Neuronal stem cell (in vitro differentiated cells): ENCODE results near the gene TRAPPC6A.

Source experiments
- DNase-seq: peaks from one replicate; pipeline ENCODE4 v3.0.0-alpha.2; 2013; ENCODE audit warnings: low spot score
- H2AFZ ChIP-seq: one replicate; pipeline ENCODE4 v1.6.1; 2013; ENCODE audit warnings: mild to moderate bottlenecking, low read length, inconsistent platforms
- H2AK5ac ChIP-seq: 2 replicates; pipeline ENCODE4 v1.6.1; 2013; ENCODE audit warnings: low read depth, mild to moderate bottlenecking, inconsistent platforms, low read length, moderate library complexity, mixed read lengths
- H2BK120ac ChIP-seq: 2 replicates; pipeline ENCODE4 v1.6.1; 2013; ENCODE audit warnings: low read depth, mild to moderate bottlenecking, inconsistent platforms, low read length, moderate library complexity, mixed read lengths
- H2BK12ac ChIP-seq: one replicate; pipeline ENCODE4 v1.6.1; 2013; ENCODE audit warnings: low read length, inconsistent platforms
- H2BK15ac ChIP-seq: 2 replicates; pipeline ENCODE4 v1.6.1; 2013; ENCODE audit warnings: mild to moderate bottlenecking, low read length, inconsistent platforms, mixed read lengths
- H2BK5ac ChIP-seq: one replicate; pipeline ENCODE4 v1.6.1; 2013; ENCODE audit warnings: inconsistent platforms, mild to moderate bottlenecking, low read length, moderate library complexity
- H3K14ac ChIP-seq: one replicate; pipeline ENCODE4 v1.6.1; 2013; ENCODE audit warnings: low read length, inconsistent platforms
- H3K18ac ChIP-seq: 2 replicates; pipeline ENCODE4 v1.6.1; 2013; ENCODE audit warnings: low read length, inconsistent platforms
- H3K23ac ChIP-seq: 2 replicates; pipeline ENCODE4 v1.6.1; 2013; ENCODE audit warnings: low read depth, mild to moderate bottlenecking, mixed read lengths, low read length, inconsistent platforms; ENCODE audit not compliant: poor library complexity
- H3K27ac ChIP-seq: replicated peaks from 3 replicates; pipeline ENCODE4 v1.5.1; 2013; ENCODE audit warnings: low read length, inconsistent platforms
- H3K27me3 ChIP-seq, 3 experiments: 2 replicates each; pipeline ENCODE4 v1.6.1; 2013; ENCODE audit warnings: low read length in 3 of 3, mild to moderate bottlenecking in 2 of 3, inconsistent platforms in 1 of 3, low read depth in 1 of 3, mixed read lengths in 1 of 3, moderate library complexity in 1 of 3; ENCODE audit not compliant: control insufficient read depth in 3 of 3, insufficient read depth in 3 of 3
- H3K36me3 ChIP-seq, 2 donors: replicated peaks in 1 of 2; 2 replicates each; pipeline ENCODE4 v1.6.1; 2013; ENCODE audit warnings: low read length in 2 of 2; ENCODE audit not compliant: control insufficient read depth in 2 of 2, insufficient read depth in 2 of 2
- H3K4ac ChIP-seq: 2 replicates; pipeline ENCODE4 v1.6.1; 2013; ENCODE audit warnings: inconsistent platforms, mild to moderate bottlenecking, low read length, moderate library complexity
- H3K4me1 ChIP-seq, 2 donors: 1 replicate in 1 of 2; 2 replicates in 1 of 2; pipeline ENCODE4 v1.6.1; 2013; ENCODE audit warnings: low read length in 2 of 2, low read depth in 1 of 2; ENCODE audit not compliant: control insufficient read depth in 2 of 2, insufficient read depth in 1 of 2
- H3K4me2 ChIP-seq: one replicate; pipeline ENCODE4 v1.6.1; 2013; ENCODE audit warnings: mild to moderate bottlenecking, low read length, inconsistent platforms; ENCODE audit not compliant: insufficient read depth, poor library complexity, severe bottlenecking
- H3K4me3 ChIP-seq, 2 donors: 2 replicates each; pipeline ENCODE4 v1.5.1; 2013; ENCODE audit warnings: low read length in 2 of 2, mild to moderate bottlenecking in 2 of 2, inconsistent platforms in 1 of 2, moderate library complexity in 1 of 2
- H3K79me1 ChIP-seq: one replicate; pipeline ENCODE4 v1.6.1; 2013; ENCODE audit warnings: low read depth, mild to moderate bottlenecking, inconsistent platforms, low read length, moderate library complexity
- H3K9ac ChIP-seq: one replicate; pipeline ENCODE4 v1.6.1; 2013; ENCODE audit warnings: mild to moderate bottlenecking, low read depth, low read length, inconsistent platforms; ENCODE audit not compliant: poor library complexity
- H3K9me3 ChIP-seq, 2 donors: replicated peaks in 1 of 2; 2 replicates each; pipeline versions ENCODE3 to v1.6.1; 2013; ENCODE audit warnings: low read length in 2 of 2, mild to moderate bottlenecking in 2 of 2, inconsistent platforms in 1 of 2, low read depth in 1 of 2, mixed read lengths in 1 of 2, moderate library complexity in 1 of 2; ENCODE audit not compliant: control insufficient read depth in 2 of 2, insufficient read depth in 1 of 2
- H4K8ac ChIP-seq: one replicate; pipeline ENCODE4 v1.6.1; 2013; ENCODE audit warnings: low read depth, mild to moderate bottlenecking, inconsistent platforms, low read length, moderate library complexity
- H4K91ac ChIP-seq: one replicate; pipeline ENCODE4 v1.6.1; 2013; ENCODE audit warnings: low read length, low read depth, mild to moderate bottlenecking, inconsistent platforms; ENCODE audit not compliant: poor library complexity
- WGBS, 2 donors: extraction: QIAGEN DNeasy Blood & Tissue Kit; methylation state at CpG; one replicate each; pipeline ENCODE4 v1.1.7; 2013; ENCODE audit warnings: missing lambda C conversion rate in 2 of 2, mixed read lengths in 1 of 2; ENCODE audit not compliant: insufficient read length in 2 of 2, insufficient replicate concordance in 1 of 2; ENCODE audit errors: extremely low coverage in 2 of 2; 5-methylcytosine and 5-hydroxymethylcytosine counted together

TRAPPC6A gene

GRCh38 chr19:45171211-45171623 is 6.8 kb downstream of the TRAPPC6A start:
- Histone ChIP-seq H3K14ac (no peak overlapping the region), H2BK12ac (no peak overlapping the region), H3K9me3 (no peaks in the 10 kb centered on the region), H3K36me3 (no peaks in the 10 kb centered on the region), H3K27ac (no peak overlapping the region), H3K4me2 (no peak overlapping the region), H2BK5ac (no peak overlapping the region), H3K23ac (no peak overlapping the region), H3K4me3 (no peak overlapping the region), H4K8ac (no peak overlapping the region), H3K18ac (no peak overlapping the region), H3K79me1 (peaks cover 5% of the 10 kb centered on the region), H2AFZ (no peak overlapping the region), H2BK120ac (no peak overlapping the region), H3K4me1 (peaks cover 6 to 14% of the 10 kb centered on the region in 2 donors), H2BK15ac (no peak overlapping the region), H2AK5ac (no peak overlapping the region), H4K91ac (no peak overlapping the region), H3K9ac (no peak overlapping the region), H3K27me3 (no peaks in the 10 kb centered on the region), H3K4ac (no peak overlapping the region)
- DNase-seq = no peak
- WGBS, 2 donors = no CpG with 5 or more reads among the region's 7 CpGs

- Histone ChIP-seq H2AFZ (no peak overlapping the region), H4K8ac (peak overlapping the region; percentile 82), H4K91ac (no peak overlapping the region), H2BK12ac (no peak overlapping the region), H3K27ac (no peak overlapping the region), H3K9me3 (no peaks in the 10 kb centered on the region), H3K14ac (no peak overlapping the region), H3K4me1 (peaks cover 6 to 16% of the 10 kb centered on the region in 2 donors), H2BK15ac (peak overlapping the region; percentile 30), H2BK120ac (no peak overlapping the region), H2BK5ac (no peak overlapping the region), H3K36me3 (no peaks in the 10 kb centered on the region), H3K4ac (no peak overlapping the region), H2AK5ac (peak overlapping the region; percentile 46), H3K23ac (no peak overlapping the region), H3K4me2 (no peak overlapping the region), H3K9ac (peak overlapping the region; percentile 50), H3K4me3 (peak overlapping the region in 1 of 2 donors; percentile 42), H3K79me1 (peaks cover 5% of the 10 kb centered on the region), H3K27me3 (no peaks in the 10 kb centered on the region), H3K18ac (no peak overlapping the region)
- WGBS, 2 donors = no CpG with 5 or more reads among the region's 21 CpGs
- no peak for DNase-seq
These were observed 7.6 kb downstream of the TRAPPC6A start for GRCh38 chr19:45170146-45171106.

DNA sequence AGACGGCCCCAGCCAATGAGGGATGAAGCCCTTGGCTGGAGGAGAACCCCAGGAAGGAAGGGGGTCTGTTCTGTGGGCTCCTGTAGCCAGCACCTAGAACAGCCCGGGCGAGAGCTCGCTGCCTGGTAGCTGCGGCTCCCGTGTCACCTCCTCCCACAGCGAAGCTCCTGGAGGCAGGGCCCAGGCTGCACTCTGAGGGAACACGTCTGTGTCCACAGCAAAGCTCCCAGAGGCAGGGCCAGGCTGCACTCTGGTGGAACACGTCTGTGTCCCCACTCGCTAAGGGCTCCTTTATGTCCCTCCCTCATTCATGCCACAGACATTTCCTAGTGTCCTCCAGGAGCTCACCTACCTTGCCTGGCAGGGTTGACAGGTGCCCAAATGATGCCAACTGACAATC is 8.4 kb downstream of the TRAPPC6A start:
- Histone ChIP-seq H2BK15ac (no peak overlapping the region), H3K36me3 (no peaks in the 10 kb centered on the region), H3K27me3 (no peaks in the 10 kb centered on the region), H2BK5ac (no peak overlapping the region), H3K23ac (no peak overlapping the region), H4K91ac (no peak overlapping the region), H3K14ac (peak overlapping the region; percentile 38), H2BK120ac (no peak overlapping the region), H3K79me1 (peaks cover 5% of the 10 kb centered on the region), H3K4me2 (no peak overlapping the region), H2AFZ (no peak overlapping the region), H4K8ac (no peak overlapping the region), H3K27ac (no peak overlapping the region), H3K4ac (no peak overlapping the region), H2BK12ac (no peak overlapping the region), H3K9me3 (no peaks in the 10 kb centered on the region), H3K18ac (peak overlapping the region; percentile 38), H3K4me1 (peaks cover 6 to 16% of the 10 kb centered on the region in 2 donors), H3K4me3 (no peak overlapping the region), H2AK5ac (peak overlapping the region; percentile 46), H3K9ac (peak overlapping the region; percentile 21)
- no peak for DNase-seq
- WGBS, 2 donors = no CpG with 5 or more reads among the region's 10 CpGs

DNA sequence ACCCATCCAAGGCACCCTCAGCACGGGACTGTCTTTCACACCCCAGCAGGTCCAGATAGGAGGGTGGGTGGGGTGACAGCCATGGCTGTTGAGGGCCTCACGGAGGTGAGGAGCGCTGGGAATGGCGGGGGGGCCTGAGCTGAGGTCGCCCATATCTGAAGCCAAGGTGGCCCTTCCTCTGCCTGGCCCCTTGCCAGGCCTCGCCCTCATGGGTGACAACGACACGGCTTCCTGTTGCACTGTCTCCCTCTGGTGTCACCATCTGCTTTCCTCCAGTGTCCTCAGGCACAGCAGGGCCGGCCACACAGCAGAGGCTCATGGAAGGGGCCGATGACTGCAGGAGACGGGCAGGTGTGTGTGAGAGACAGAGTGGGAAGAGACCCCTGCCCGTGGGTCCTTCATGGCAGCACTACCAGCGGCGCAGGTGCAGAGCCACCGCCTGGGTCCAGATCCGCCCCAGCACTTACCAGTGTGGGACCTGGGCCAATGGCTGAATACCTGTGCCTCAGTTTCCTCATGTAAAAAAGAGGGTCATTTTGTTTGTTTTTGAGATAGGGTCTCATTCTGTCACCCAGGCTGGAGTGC is 9.2 kb downstream of the TRAPPC6A start:
- H2BK5ac ChIP-seq = no peak overlapping the region
- no CpG with 5 or more reads among the region's 16 CpGs for WGBS, 2 donors
- peaks cover 6 to 16% of the 10 kb centered on the region in 2 donors for H3K4me1 ChIP-seq
- no peak overlapping the region for H3K18ac ChIP-seq
- H2BK15ac ChIP-seq = no peak overlapping the region
- H3K4ac ChIP-seq = no peak overlapping the region
- H2AFZ ChIP-seq = no peak overlapping the region
- H3K14ac ChIP-seq = no peak overlapping the region
- no peak overlapping the region for H3K9ac ChIP-seq
- H3K36me3 ChIP-seq = no peaks in the 10 kb centered on the region
- no peaks in the 10 kb centered on the region for H3K9me3 ChIP-seq
- no peak overlapping the region for H3K4me3 ChIP-seq
- H3K79me1 ChIP-seq = peaks cover 5% of the 10 kb centered on the region
- no peak overlapping the region for H2AK5ac ChIP-seq
- no peak overlapping the region for H2BK12ac ChIP-seq
- no peak overlapping the region for H3K4me2 ChIP-seq
- DNase-seq = no peak
- no peak overlapping the region for H4K91ac ChIP-seq
- H4K8ac ChIP-seq = no peak overlapping the region
- H3K27me3 ChIP-seq = no peaks in the 10 kb centered on the region
- no peak overlapping the region for H2BK120ac ChIP-seq
- H3K23ac ChIP-seq = no peak overlapping the region
- no peak overlapping the region for H3K27ac ChIP-seq
